ENCODE measurements around the gene MOGAT1.

- TF ChIP-seq EZH2 (IDR thresholded peaks at IDR 0.05; ENCODE audit: insufficient read depth, poor library complexity, severe bottlenecking) (no peak), EZH2phosphoT487 (IDR thresholded peaks at IDR 0.05; ENCODE audit: insufficient read depth, low read depth) (no peak)
Measured at GRCh38 chr2:222711315-222711940, 40.0 kb downstream of the MOGAT1 start.
